ENCODE measurements around the gene CMKLR1.

CMKLR1 gene

DNA sequence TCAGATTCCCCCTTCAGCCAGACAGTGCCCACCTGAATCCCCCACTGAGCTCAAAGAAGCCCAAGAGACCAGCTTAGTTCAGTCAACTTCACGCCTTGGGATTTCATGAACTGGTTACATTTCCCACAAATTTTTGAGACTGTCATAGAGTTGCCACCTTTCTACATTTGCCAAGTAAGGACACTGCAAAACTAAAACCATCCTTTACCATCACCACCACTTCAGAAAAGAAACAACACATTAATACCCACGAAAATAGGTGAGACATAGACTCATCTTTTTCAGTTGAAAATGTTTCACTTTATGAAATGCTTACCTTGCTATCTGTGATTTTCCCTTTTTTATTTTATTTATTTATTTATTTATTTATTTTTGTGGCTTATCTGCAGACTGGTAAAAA is 16.1 kb downstream of the CMKLR1 start:
- TF ChIP-seq, protein P1, sequence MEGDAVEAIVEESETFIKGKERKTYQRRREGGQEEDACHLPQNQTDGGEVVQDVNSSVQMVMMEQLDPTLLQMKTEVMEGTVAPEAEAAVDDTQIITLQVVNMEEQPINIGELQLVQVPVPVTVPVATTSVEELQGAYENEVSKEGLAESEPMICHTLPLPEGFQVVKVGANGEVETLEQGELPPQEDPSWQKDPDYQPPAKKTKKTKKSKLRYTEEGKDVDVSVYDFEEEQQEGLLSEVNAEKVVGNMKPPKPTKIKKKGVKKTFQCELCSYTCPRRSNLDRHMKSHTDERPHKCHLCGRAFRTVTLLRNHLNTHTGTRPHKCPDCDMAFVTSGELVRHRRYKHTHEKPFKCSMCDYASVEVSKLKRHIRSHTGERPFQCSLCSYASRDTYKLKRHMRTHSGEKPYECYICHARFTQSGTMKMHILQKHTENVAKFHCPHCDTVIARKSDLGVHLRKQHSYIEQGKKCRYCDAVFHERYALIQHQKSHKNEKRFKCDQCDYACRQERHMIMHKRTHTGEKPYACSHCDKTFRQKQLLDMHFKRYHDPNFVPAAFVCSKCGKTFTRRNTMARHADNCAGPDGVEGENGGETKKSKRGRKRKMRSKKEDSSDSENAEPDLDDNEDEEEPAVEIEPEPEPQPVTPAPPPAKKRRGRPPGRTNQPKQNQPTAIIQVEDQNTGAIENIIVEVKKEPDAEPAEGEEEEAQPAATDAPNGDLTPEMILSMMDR (IDR thresholded peaks at IDR 0.05; ENCODE audit: low read length, missing control alignments): no peak
- no peak overlapping the region for H3K4me3 ChIP-seq (replicated peaks; ENCODE audit: low read depth, low read length)

GRCh38 chr12:108321688-108322087 is 17.4 kb downstream of the CMKLR1 start:
- H3K4me3 ChIP-seq (replicated peaks; ENCODE audit: low read depth, low read length): no peak overlapping the region
- DNase-seq (ENCODE audit: low read depth): no peak
- TF ChIP-seq, protein P1 (IDR thresholded peaks at IDR 0.05; ENCODE audit: low read length, missing control alignments): no peak

More for the DNA sequence above, 16.1 kb downstream of the CMKLR1 start:
- no peak for DNase-seq (ENCODE audit: low read depth)

- DNase-seq (ENCODE audit: low read depth): no peak
- H3K4me3 ChIP-seq (replicated peaks; ENCODE audit: low read depth, low read length): no peak overlapping the region
- TF ChIP-seq, protein P1 (IDR thresholded peaks at IDR 0.05; ENCODE audit: low read length, missing control alignments): no peak
Observed at GRCh38 chr12:108320507-108321293, 18.4 kb downstream of the CMKLR1 start.

DNA sequence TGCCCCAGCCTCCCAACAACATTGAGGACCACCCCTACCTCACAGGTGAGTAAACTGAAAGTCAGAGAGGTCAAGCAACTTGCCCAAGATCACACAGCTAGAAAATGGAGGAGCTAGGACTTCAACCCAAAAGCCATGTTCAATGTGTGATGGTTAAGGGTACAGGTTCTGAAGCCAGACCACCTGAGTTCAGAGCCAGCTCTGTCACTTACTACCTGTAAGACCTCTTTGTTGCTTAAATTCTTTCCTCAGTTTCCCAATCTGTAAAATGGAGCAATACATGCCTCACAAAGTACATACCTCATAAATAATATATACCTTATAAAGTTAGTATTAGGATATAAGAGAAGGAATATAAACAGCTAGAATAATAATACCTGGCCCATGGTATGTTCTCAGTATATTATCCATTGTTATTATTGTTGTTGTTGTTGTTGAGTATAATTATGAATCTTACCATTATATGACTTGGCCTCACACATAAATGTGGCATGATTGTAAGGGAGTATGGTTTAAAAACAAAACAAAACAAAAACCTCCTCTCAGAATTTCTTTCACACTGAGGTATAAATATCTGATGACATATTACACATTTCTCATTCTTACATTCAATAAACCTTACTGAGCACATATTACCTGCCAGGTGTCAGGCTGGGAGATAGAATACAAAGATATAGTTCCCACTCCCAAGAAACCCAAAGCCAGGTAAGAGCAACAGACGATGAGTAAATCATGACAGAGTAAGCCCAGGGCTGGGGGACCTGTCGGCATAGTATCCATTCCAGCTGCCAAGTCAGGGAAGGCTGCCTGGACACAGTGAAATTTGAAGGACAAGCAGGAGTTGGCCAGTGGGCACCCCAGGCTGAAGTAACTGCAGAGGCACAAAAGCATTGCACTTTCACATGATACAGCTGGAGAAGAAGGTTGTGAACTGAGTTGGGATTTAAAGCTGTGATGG is 19.6 kb downstream of the CMKLR1 start:
- DNase-seq (ENCODE audit: low read depth): no peak
- H3K4me3 ChIP-seq (replicated peaks; ENCODE audit: low read depth, low read length): no peak overlapping the region
- TF ChIP-seq, protein P1 (IDR thresholded peaks at IDR 0.05; ENCODE audit: low read length, missing control alignments): no peak

DNA sequence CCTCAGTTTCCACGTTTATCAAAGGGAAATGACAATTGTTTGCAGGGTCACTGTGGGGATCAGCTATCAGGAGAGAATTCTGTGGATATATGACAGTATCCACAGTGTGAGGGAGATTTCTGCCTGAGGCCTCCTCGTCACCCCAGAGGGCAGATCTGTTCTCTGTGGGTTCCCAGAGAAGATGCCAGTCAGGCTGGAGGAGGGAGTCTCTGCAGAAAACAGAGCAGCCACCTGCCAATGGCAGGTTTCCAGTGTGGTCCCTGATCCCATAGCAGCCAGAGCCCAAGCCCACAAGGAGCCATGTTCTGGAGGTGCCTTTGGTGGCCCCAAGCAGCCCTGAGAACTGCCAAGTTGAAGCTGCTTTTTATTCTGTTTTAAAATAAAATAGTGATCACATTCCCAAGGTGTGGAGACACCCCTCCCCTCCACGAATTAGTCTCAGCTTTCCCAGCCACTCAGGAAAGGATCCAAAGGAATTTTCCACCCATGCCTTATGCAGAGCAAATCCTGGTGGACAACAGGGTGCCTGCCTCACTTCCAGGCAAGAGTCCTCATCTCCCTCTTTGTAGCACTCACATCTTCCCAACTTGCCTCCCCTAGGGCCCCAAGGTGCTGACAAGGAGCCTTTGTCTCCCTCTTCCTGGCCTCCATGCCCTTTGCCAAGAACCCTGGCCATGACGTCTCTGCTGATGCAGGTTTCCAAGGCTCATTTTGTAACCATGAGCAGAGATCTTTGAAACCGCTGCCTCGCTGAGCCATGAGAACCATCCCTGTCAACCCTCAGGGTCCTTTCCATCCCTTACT is 20.4 kb downstream of the CMKLR1 start:
- no peak for DNase-seq (ENCODE audit: low read depth)
- TF ChIP-seq, protein P1 (IDR thresholded peaks at IDR 0.05; ENCODE audit: low read length, missing control alignments): no peak

More for the DNA sequence above, 20.4 kb downstream of the CMKLR1 start:
- no peak overlapping the region for H3K4me3 ChIP-seq (replicated peaks; ENCODE audit: low read depth, low read length)
